SK-N-SH treated with all-trans-retinoic acid at 6 μM for 48 hours (cell line): Measurements from ENCODE around the gene SFT2D3.
A peak's percentile ranks its signal among the peaks of the same experiment; 100 is the strongest.

Experiments
- ATAC-seq: fragments of 200-7000 bp; cut with Tn5 transposase; 3 replicates; pipeline ENCODE4 v1.9.1; 2020; ENCODE audit warnings: mild to moderate bottlenecking, moderate library complexity
- ARNTL ChIP-seq: fragments of 450-650 bp; formaldehyde crosslinking; IDR thresholded peaks from 2 replicates; pipeline ENCODE4 v1.5.0; 2020; ENCODE audit warnings: low read depth, mild to moderate bottlenecking, moderate library complexity, borderline replicate concordance
- BACH2 ChIP-seq: fragments of 250-450 bp; sonication (Bioruptor Pico); IDR thresholded peaks from 2 replicates; pipeline ENCODE4 v1.9.0; 2021; ENCODE audit warnings: mild to moderate bottlenecking, borderline replicate concordance
- CSDC2 ChIP-seq: fragments of 250-450 bp; sonication (Bioruptor Pico); IDR thresholded peaks from 2 replicates; pipeline ENCODE4 v1.5.0; 2020; ENCODE audit warnings: mild to moderate bottlenecking, moderate library complexity
- ESRRG ChIP-seq: fragments of 250-450 bp; sonication (Bioruptor Pico); IDR thresholded peaks from 2 replicates; pipeline ENCODE4 v1.6.1; 2021; ENCODE audit warnings: mild to moderate bottlenecking
- GLIS3 ChIP-seq: fragments of 250-450 bp; sonication (Bioruptor Pico); IDR thresholded peaks from 2 replicates; pipeline ENCODE4 v1.5.0; 2020; ENCODE audit warnings: mild to moderate bottlenecking, moderate library complexity
- ISL1 ChIP-seq: fragments of 250-450 bp; sonication (Bioruptor Pico); IDR thresholded peaks from 2 replicates; pipeline ENCODE4 v2.1.2; 2022; ENCODE audit warnings: mild to moderate bottlenecking, moderate library complexity
- PPARA ChIP-seq: fragments of 250-450 bp; sonication (Bioruptor Pico); IDR thresholded peaks from 2 replicates; pipeline ENCODE4 v1.5.0; 2020; ENCODE audit warnings: mild to moderate bottlenecking, borderline replicate concordance
- RARB ChIP-seq: fragments of 250-450 bp; sonication (Bioruptor Pico); IDR thresholded peaks from 2 replicates; pipeline ENCODE4 v1.8.0; 2021; ENCODE audit warnings: mild to moderate bottlenecking, moderate library complexity
- SNAI2 ChIP-seq: fragments of 250-450 bp; sonication (Bioruptor Pico); IDR thresholded peaks from 2 replicates; pipeline ENCODE4 v1.5.0; 2020; ENCODE audit warnings: mild to moderate bottlenecking, moderate library complexity
- TCF4 ChIP-seq: fragments of 250-450 bp; sonication (Bioruptor Pico); IDR thresholded peaks from 2 replicates; pipeline ENCODE4 v1.8.0; 2021; ENCODE audit warnings: mild to moderate bottlenecking, moderate library complexity, borderline replicate concordance
- TOX ChIP-seq: fragments of 250-450 bp; sonication (Bioruptor Pico); IDR thresholded peaks from 2 replicates; pipeline ENCODE4 v1.8.0; 2021; ENCODE audit warnings: mild to moderate bottlenecking, moderate library complexity, borderline replicate concordance
- ZC3H10 ChIP-seq: fragments of 250-450 bp; sonication (Bioruptor Pico); IDR thresholded peaks from 2 replicates; pipeline ENCODE4 v1.5.1; 2021; ENCODE audit warnings: mild to moderate bottlenecking, moderate library complexity
- ZFP3 ChIP-seq: fragments of 250-450 bp; sonication (Bioruptor Pico); IDR thresholded peaks from 2 replicates; pipeline ENCODE4 v1.5.0; 2020; ENCODE audit warnings: mild to moderate bottlenecking, moderate library complexity
- ZFP30 ChIP-seq: fragments of 450-650 bp; formaldehyde crosslinking; IDR thresholded peaks from 2 replicates; pipeline ENCODE4 v1.5.0; 2022; ENCODE audit warnings: mild to moderate bottlenecking, moderate library complexity
- ZNF565 ChIP-seq: fragments of 450-650 bp; formaldehyde crosslinking; conservative IDR thresholded peaks from 2 replicates; pipeline ENCODE4 v1.5.0; 2020; ENCODE audit warnings: low read depth, mild to moderate bottlenecking, moderate library complexity
- ZNF8 ChIP-seq: fragments of 450-650 bp; formaldehyde crosslinking; IDR thresholded peaks from 2 replicates; pipeline ENCODE4 v1.5.0; 2020; ENCODE audit warnings: mild to moderate bottlenecking, moderate library complexity
- TF ChIP-seq, protein P1 (sequence below): fragments of 250-450 bp; sonication (Bioruptor Pico); IDR thresholded peaks from 2 replicates; pipeline ENCODE4 v1.5.0; 2020; ENCODE audit warnings: mild to moderate bottlenecking, moderate library complexity
- TF ChIP-seq, protein P2 (sequence below): fragments of 250-450 bp; sonication (Bioruptor Pico); IDR thresholded peaks from 2 replicates; pipeline ENCODE4 v1.5.1; 2021; ENCODE audit warnings: mild to moderate bottlenecking, moderate library complexity
- TF ChIP-seq, protein P3 (sequence below): fragments of 250-450 bp; sonication (Bioruptor Pico); IDR thresholded peaks from 2 replicates; pipeline ENCODE4 v1.8.0; 2020; ENCODE audit warnings: mild to moderate bottlenecking, moderate library complexity, borderline replicate concordance

SFT2D3 gene

DNA sequence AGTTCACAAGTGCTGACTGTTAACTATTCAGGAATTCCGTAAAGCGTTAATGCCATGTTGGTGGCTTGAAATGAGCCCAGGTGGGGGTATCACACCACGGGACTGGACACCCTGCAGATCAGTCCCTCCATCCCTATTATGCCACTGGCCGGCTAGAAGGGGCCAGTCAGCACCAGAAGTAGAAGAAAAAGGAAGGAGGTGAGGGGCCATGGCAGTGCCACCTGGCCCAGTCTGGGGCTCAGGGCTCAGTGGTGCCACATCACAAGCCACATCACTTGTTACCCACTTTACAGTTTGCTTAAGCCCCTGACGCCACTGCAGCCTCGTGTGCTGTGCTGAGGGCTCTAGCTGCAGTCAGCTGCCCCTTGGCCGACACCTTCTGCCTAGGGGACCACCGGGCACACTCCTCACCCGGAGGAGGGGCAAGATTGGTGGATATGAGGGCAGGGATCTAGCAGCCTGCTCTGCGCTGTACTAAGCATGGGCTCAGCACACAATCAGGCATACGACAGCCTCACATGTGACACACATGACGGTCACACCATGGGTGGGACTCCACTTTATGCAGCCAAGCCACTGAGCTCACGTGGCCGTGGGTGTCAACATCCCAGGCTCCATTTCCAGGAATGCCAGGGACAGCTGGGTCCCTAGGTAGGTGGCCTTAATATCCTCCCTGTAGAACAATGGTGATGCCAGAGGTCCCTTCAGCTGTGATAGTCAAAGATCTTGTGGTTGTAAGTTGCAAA, 29.6 kb upstream of the SFT2D3 start:
- no peak for TF ChIP-seq ZNF565
- no peak for ATAC-seq

DNA sequence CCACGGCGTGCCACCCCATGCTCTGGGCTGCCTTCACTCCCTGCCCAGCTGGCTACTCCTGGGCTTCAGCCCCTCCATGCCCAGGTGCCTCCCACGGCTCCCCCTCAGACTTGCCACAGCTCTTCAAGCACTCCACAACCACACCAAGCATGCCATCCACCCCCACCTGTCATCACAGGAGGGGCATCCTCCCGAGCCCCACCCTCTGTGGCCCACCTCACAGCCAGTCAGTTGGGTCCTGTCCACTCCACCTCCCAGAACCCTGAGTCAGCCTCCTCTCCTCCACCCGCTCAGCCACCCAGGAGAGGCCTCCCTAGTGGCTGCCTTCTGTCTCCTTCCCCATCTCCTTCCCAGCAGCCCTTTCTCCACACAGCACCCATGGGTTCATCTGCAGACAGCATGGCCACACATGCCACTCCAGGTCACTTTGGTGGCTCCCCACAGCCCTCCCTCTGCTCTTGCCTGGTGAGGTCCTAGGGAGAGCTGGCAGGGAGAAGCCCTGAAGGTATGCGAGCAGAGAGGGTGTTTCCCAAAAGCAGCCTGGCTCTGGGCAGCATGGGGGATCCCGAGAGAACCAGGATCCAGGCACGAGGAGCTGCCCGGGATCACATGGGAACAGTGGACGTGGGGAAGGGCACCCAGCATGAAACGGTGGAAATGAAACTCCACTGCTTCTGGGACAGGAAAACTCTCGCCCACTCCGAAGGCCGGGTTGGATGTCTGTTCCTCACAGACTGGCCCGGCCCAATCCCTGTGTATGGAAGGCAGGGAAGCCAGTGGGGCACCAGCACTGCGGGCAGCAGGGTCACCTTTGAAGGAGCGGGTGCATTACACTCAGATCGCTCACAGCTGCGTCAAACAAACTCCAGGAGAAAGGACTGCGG, 28.7 kb upstream of the SFT2D3 start:
- no peak for TF ChIP-seq CSDC2 (CRISPR knock-in tag)
- TF ChIP-seq ZC3H10 (CRISPR knock-in tag): no peak
- no peak for ATAC-seq

DNA sequence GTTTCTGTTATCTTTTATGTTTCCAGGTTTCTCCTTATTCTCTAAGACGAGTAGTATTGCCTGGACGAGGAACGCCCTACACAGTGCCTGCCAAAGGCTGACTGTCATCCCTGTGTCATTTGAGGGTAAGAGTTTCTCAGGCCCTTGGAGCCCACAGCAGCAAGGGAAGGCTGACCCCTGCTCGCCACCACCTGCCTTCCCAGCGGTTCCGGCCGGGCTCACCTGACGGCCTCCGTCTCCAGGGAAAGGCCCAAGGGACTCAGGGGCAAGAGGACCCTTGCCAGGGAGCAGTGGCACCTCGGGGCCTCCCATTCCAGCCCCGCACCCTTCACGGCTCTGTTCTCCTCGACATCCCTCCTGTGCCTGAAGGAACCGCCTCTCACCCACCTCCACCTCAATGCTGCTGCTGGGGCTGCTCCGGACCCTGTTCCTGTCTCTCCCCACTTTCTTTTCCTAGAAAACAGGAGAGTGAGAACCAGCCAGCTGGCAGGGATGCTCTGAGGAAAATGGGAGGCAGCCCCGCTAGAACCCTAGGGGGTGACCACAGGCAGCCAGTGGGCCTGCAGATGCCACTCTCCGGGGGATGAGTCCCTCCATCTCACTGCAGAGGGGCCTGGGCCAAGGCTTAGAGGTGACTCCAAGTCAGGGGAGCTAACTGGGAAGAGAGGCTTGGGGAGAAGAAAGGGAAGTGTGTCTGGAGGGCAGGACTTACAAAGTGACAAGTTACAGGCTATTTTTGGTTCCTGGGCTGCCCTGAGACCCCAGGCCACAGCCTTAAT, 27.8 kb upstream of the SFT2D3 start:
- ATAC-seq: no peak
- TF ChIP-seq ZNF8 (CRISPR knock-in tag): no peak
- no peak for TF ChIP-seq ESRRG
- TF ChIP-seq CSDC2 (CRISPR knock-in tag): no peak
- no peak for TF ChIP-seq ISL1 (CRISPR knock-in tag)
- TF ChIP-seq, protein P1, sequence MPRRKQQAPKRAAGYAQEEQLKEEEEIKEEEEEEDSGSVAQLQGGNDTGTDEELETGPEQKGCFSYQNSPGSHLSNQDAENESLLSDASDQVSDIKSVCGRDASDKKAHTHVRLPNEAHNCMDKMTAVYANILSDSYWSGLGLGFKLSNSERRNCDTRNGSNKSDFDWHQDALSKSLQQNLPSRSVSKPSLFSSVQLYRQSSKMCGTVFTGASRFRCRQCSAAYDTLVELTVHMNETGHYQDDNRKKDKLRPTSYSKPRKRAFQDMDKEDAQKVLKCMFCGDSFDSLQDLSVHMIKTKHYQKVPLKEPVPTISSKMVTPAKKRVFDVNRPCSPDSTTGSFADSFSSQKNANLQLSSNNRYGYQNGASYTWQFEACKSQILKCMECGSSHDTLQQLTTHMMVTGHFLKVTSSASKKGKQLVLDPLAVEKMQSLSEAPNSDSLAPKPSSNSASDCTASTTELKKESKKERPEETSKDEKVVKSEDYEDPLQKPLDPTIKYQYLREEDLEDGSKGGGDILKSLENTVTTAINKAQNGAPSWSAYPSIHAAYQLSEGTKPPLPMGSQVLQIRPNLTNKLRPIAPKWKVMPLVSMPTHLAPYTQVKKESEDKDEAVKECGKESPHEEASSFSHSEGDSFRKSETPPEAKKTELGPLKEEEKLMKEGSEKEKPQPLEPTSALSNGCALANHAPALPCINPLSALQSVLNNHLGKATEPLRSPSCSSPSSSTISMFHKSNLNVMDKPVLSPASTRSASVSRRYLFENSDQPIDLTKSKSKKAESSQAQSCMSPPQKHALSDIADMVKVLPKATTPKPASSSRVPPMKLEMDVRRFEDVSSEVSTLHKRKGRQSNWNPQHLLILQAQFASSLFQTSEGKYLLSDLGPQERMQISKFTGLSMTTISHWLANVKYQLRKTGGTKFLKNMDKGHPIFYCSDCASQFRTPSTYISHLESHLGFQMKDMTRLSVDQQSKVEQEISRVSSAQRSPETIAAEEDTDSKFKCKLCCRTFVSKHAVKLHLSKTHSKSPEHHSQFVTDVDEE: no peak
- TF ChIP-seq, protein P2, sequence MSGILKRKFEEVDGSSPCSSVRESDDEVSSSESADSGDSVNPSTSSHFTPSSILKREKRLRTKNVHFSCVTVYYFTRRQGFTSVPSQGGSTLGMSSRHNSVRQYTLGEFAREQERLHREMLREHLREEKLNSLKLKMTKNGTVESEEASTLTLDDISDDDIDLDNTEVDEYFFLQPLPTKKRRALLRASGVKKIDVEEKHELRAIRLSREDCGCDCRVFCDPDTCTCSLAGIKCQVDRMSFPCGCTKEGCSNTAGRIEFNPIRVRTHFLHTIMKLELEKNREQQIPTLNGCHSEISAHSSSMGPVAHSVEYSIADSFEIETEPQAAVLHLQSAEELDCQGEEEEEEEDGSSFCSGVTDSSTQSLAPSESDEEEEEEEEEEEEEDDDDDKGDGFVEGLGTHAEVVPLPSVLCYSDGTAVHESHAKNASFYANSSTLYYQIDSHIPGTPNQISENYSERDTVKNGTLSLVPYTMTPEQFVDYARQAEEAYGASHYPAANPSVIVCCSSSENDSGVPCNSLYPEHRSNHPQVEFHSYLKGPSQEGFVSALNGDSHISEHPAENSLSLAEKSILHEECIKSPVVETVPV (CRISPR knock-in tag): no peak
- TF ChIP-seq BACH2 (CRISPR knock-in tag): no peak
- TF ChIP-seq ARNTL (CRISPR knock-in tag): no peak
- TF ChIP-seq PPARA (CRISPR knock-in tag): no peak
- no peak for TF ChIP-seq SNAI2 (CRISPR knock-in tag)

DNA sequence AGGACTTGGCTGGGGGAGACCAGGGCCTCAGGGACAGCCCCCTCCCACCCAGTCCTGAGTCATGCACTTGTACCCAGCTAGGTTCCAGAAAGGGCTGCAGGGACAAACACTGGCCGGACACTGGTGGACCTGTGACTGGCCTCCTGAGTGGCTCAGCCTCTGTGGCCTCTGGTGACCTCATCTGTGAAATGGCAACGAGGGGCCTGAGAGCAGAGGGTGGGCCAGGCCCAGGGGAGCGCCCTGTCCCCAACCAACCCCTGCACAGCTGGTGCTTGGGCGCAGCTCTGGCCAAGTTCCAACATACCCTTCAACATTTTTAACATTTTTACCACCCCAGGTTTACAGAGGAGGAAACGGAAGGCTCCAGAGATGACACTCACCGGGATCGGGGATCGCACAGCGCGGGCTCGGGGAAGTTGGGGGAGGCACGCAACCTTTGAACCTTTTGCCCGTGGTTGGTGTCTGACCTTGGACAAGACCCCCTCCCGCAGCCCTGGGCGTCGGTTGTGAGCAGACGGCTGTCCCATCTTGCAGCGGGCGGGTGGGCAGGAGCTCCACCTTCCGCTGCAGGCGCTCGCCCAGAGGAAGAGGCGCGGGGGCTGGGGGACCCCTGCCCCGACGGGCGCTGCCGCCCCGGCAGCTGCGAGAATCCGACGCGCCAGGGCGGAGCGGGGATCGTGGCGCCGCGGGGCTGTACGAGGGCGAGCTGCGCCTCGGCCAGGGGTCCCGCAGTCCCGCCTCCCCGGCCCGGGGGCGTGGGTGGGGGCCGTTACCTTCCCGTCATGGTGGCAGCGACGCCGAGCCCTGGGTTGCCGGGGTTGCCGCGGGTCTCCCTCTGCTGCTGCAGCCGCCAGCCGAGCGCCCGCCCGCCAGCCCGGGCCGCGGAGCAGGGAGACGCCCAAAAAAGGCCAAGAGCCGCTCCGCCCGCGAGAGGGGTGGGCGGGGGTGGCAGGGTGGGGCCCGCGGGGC, 26.8 kb upstream of the SFT2D3 start:
- TF ChIP-seq GLIS3 (no peak), ARNTL (CRISPR knock-in tag) (no peak), ZFP3 (CRISPR knock-in tag) (no peak), ZFP30 (CRISPR knock-in tag) (no peak)
- TF ChIP-seq, all 23 proteins: peak for 0
- peak; percentile 65 for ATAC-seq

DNA sequence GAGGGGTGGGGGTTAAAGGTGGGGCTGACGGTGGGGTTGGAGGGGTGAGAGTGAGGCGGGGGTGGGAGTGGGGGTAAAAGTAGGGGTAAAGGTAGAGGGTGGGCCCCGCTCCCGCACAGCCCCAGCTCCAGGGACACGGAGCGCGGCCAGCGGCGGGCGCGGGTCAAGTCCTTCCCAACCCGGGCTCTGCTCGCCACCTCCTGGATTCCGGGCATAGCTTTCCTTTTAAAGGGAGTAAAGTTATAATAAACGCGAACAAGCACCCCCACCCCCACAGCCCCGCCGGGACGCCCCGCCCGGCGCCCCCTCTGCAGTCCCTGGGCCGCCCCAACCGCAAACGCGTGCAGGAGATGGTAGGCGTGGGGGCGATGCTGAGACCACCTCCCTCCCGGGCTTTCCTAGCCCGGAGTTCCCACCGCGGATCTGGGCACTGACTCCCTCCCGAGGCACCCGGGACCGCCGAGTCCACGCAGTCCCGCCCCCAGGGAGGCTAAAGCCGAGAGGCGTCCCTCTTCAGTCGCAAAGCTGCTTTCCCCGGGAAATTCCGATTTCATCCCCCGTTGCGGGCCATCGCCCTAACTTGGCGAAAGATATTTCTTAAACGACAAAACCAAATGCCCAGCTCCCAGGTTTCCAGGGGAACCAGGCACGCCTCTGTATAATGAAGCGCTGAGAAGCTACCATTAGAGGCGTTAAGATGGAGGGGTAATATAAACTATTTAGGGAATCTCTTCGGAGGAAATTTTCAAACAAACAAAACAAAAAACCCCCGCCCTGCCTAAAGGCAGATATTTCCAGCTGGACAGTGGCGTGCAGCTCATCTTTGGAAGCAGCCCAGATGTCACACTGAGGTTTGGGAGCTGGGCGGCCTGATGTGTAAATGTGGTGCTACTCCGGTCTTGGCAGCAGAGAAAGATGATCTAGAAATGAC, 25.7 kb upstream of the SFT2D3 start, which contains the start of gene LIMS2:
LIMS2 (minus strand) TSS at position 200 of the 931 bp plus-strand sequence. CDS start 506 bp downstream, outside the sequence.
- peak; percentile 75 for ATAC-seq
- TF ChIP-seq, protein P1: no peak
- no peak for TF ChIP-seq ARNTL (CRISPR knock-in tag)
- TF ChIP-seq TOX (CRISPR knock-in tag): no peak
- no peak for TF ChIP-seq TCF4 (CRISPR knock-in tag)
- no peak for TF ChIP-seq CSDC2 (CRISPR knock-in tag)
- TF ChIP-seq ISL1 (CRISPR knock-in tag): no peak
- no peak for TF ChIP-seq RARB (CRISPR knock-in tag)
- TF ChIP-seq SNAI2 (CRISPR knock-in tag): no peak
- no peak for TF ChIP-seq ZNF8 (CRISPR knock-in tag)
- TF ChIP-seq, protein P3, sequence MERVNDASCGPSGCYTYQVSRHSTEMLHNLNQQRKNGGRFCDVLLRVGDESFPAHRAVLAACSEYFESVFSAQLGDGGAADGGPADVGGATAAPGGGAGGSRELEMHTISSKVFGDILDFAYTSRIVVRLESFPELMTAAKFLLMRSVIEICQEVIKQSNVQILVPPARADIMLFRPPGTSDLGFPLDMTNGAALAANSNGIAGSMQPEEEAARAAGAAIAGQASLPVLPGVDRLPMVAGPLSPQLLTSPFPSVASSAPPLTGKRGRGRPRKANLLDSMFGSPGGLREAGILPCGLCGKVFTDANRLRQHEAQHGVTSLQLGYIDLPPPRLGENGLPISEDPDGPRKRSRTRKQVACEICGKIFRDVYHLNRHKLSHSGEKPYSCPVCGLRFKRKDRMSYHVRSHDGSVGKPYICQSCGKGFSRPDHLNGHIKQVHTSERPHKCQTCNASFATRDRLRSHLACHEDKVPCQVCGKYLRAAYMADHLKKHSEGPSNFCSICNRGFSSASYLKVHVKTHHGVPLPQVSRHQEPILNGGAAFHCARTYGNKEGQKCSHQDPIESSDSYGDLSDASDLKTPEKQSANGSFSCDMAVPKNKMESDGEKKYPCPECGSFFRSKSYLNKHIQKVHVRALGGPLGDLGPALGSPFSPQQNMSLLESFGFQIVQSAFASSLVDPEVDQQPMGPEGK (CRISPR knock-in tag): no peak
- TF ChIP-seq GLIS3: no peak
- TF ChIP-seq BACH2 (CRISPR knock-in tag): no peak
